Measurements from ENCODE around the gene BARD1. TPM values are rescaled to one million over a fixed set of nuclear protein-coding genes. Genes with fewer than 3 reads are reported as not detected.

The BARD1 gene
- total RNA-seq, 3 donors from 2014 or later (not counting 1 experiment from before 2014, with no cell fraction given), result 11.5 to 16.5 (median 13.9) TPM

DNA sequence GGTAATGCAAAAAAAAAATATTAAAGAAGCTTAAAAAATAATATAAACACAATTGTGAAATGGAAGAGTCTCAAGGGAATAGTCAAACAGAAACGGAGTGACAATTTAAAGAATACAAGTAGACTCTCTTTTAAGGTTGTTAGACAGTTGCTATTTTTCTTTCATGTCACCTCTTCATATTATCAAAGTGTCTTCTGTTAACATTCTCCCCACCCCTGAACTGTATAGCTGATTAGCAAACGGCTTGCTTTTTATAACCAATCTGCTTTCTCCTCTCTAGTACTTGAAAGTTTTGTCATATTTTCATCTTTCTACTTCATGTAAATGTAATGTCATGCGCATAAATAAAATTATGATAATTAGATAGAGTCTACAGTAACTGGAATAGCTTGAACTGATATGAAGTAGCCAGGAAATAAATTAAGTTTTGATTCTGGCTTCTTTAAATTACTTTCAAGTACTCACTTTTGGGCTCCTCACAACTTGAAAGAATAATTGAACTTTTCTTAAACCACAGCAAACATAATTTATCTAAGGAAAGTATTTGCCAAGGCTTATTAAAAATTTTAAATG lies 37.0 kb downstream of the BARD1 start:
- no peaks in the 10 kb centered on the region for H3K9me3 Mint-ChIP-seq
- no peak for ATAC-seq

GRCh38 chr2:214765180-214765579 lies 44.3 kb downstream of the BARD1 start:
- Mint-ChIP-seq H3K4me3 (no peak overlapping the region), H3K9me3 (no peaks in the 10 kb centered on the region), H3K27ac (no peak overlapping the region), H3K36me3 (peaks cover 13% of the 10 kb centered on the region), H3K27me3 (ENCODE audit: low read depth in 2 of 2) (no peaks in the 10 kb centered on the region), H3K4me1 (no peaks in the 10 kb centered on the region)
- no peaks in the 10 kb centered on the region for H3K27me3 ChIP-seq (ENCODE audit: control insufficient read depth, insufficient read depth, low read length)
- ATAC-seq (no peak), DNase-seq (no peak)
- no peaks in the 10 kb centered on the region for H3K9me3 ChIP-seq (ENCODE audit: control insufficient read depth, insufficient read depth, low read length)
- H3K4me3 ChIP-seq (ENCODE audit: low read length), result no peak overlapping the region
- no peak overlapping the region for H3K27ac ChIP-seq (ENCODE audit: low read length)
- TF ChIP-seq, protein P1, sequence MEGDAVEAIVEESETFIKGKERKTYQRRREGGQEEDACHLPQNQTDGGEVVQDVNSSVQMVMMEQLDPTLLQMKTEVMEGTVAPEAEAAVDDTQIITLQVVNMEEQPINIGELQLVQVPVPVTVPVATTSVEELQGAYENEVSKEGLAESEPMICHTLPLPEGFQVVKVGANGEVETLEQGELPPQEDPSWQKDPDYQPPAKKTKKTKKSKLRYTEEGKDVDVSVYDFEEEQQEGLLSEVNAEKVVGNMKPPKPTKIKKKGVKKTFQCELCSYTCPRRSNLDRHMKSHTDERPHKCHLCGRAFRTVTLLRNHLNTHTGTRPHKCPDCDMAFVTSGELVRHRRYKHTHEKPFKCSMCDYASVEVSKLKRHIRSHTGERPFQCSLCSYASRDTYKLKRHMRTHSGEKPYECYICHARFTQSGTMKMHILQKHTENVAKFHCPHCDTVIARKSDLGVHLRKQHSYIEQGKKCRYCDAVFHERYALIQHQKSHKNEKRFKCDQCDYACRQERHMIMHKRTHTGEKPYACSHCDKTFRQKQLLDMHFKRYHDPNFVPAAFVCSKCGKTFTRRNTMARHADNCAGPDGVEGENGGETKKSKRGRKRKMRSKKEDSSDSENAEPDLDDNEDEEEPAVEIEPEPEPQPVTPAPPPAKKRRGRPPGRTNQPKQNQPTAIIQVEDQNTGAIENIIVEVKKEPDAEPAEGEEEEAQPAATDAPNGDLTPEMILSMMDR (IDR thresholded peaks at IDR 0.05), result no peak
- H3K36me3 ChIP-seq (ENCODE audit: control insufficient read depth, insufficient read depth, low read length), result peaks cover 8% of the 10 kb centered on the region
- intact Hi-C loops (cut with micrococcal nuclease), result no loop called here
- WGBS (ENCODE audit: insufficient coverage), result 91% methylated on average over 2 of the region's 2 CpGs
- H3K4me1 ChIP-seq (ENCODE audit: control insufficient read depth, insufficient read depth, low read length), result no peaks in the 10 kb centered on the region

More for the DNA sequence above, 37.0 kb downstream of the BARD1 start:
- no peak overlapping the region for H3K27ac Mint-ChIP-seq
- peaks cover 14% of the 10 kb centered on the region for H3K36me3 Mint-ChIP-seq
- TF ChIP-seq, protein P1 (IDR thresholded peaks at IDR 0.05), result no peak
- no peak overlapping the region for H3K4me3 Mint-ChIP-seq
- intact Hi-C loops (cut with micrococcal nuclease), result no loop called here
- peaks cover 10% of the 10 kb centered on the region for H3K36me3 ChIP-seq (ENCODE audit: control insufficient read depth, insufficient read depth, low read length)
- H3K4me1 ChIP-seq (ENCODE audit: control insufficient read depth, insufficient read depth, low read length), result no peaks in the 10 kb centered on the region
- no peaks in the 10 kb centered on the region for H3K27me3 ChIP-seq (ENCODE audit: control insufficient read depth, insufficient read depth, low read length)
- no peaks in the 10 kb centered on the region for H3K27me3 Mint-ChIP-seq (ENCODE audit: low read depth in 2 of 2)
- H3K27ac ChIP-seq (ENCODE audit: low read length), result no peak overlapping the region
- 63% methylated on average over 1 of the region's 3 CpGs for WGBS (ENCODE audit: insufficient coverage)
- H3K9me3 ChIP-seq (ENCODE audit: control insufficient read depth, insufficient read depth, low read length), result no peaks in the 10 kb centered on the region
- H3K4me1 Mint-ChIP-seq, result peaks cover 0 to 5% of the 10 kb centered on the region in 2 donors
- no peak overlapping the region for H3K4me3 ChIP-seq (ENCODE audit: low read length)
- DNase-seq, result no peak

DNA sequence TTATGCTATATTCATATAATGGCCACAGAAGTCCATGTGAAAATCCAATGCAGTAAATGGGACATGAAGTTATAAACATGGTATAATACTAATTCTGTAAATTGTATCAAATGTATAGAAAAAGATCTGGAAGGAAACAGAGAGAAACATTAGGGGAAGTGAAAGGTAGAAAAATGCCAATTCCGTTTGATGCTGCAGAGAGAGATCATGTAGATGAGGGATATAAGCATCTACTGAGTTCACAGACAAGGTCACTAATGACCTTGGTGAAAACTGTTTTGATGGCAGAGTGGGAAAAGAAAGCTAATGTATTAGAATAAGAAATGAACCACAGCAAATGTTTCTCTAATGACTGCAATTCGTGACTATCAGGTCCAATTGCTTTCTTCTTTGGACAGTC lies 56.0 kb downstream of the BARD1 start:
- H3K4me1 ChIP-seq (ENCODE audit: control insufficient read depth, insufficient read depth, low read length), result no peaks in the 10 kb centered on the region
- TF ChIP-seq, protein P1 (IDR thresholded peaks at IDR 0.05), result no peak
- H3K9me3 Mint-ChIP-seq, result no peaks in the 10 kb centered on the region
- H3K36me3 Mint-ChIP-seq, result no peaks in the 10 kb centered on the region
- intact Hi-C loops (cut with micrococcal nuclease), result no loop called here
- no peak overlapping the region for H3K4me3 Mint-ChIP-seq
- H3K36me3 ChIP-seq (ENCODE audit: control insufficient read depth, insufficient read depth, low read length), result peaks cover 6% of the 10 kb centered on the region
- 89% methylated on average over 2 of the region's 2 CpGs for WGBS (ENCODE audit: insufficient coverage)
- no peaks in the 10 kb centered on the region for H3K9me3 ChIP-seq (ENCODE audit: control insufficient read depth, insufficient read depth, low read length)
- ATAC-seq (no peak), DNase-seq (no peak)
- no peaks in the 10 kb centered on the region for H3K27me3 ChIP-seq (ENCODE audit: control insufficient read depth, insufficient read depth, low read length)
- no peak overlapping the region for H3K4me3 ChIP-seq (ENCODE audit: low read length)
- H3K27me3 Mint-ChIP-seq (ENCODE audit: low read depth in 2 of 2), result no peaks in the 10 kb centered on the region
- H3K27ac ChIP-seq (ENCODE audit: low read length), result no peak overlapping the region
- H3K4me1 Mint-ChIP-seq, result peaks cover 0 to 11% of the 10 kb centered on the region in 2 donors
- no peak overlapping the region for H3K27ac Mint-ChIP-seq

GRCh38 chr2:214750529-214750928 lies 59.0 kb downstream of the BARD1 start:
- H3K4me3 Mint-ChIP-seq, result no peak overlapping the region
- TF ChIP-seq, protein P1 (IDR thresholded peaks at IDR 0.05), result no peak
- Histone ChIP-seq H3K4me1 (ENCODE audit: control insufficient read depth, insufficient read depth, low read length) (no peaks in the 10 kb centered on the region), H3K27me3 (ENCODE audit: control insufficient read depth, insufficient read depth, low read length) (no peaks in the 10 kb centered on the region), H3K27ac (ENCODE audit: low read length) (no peak overlapping the region), H3K36me3 (ENCODE audit: control insufficient read depth, insufficient read depth, low read length) (peaks cover 6% of the 10 kb centered on the region), H3K4me3 (ENCODE audit: low read length) (no peak overlapping the region), H3K9me3 (ENCODE audit: control insufficient read depth, insufficient read depth, low read length) (no peaks in the 10 kb centered on the region)
- no peaks in the 10 kb centered on the region for H3K9me3 Mint-ChIP-seq
- H3K27ac Mint-ChIP-seq, result no peak overlapping the region
- intact Hi-C loops (cut with micrococcal nuclease), result no loop called here
- no peak for DNase-seq
- WGBS (ENCODE audit: insufficient coverage), result 87% methylated on average over 2 of the region's 2 CpGs
- H3K4me1 Mint-ChIP-seq, result peaks cover 6 to 8% of the 10 kb centered on the region in 2 donors
- peaks cover 8% of the 10 kb centered on the region for H3K36me3 Mint-ChIP-seq
- ATAC-seq, result no peak
- H3K27me3 Mint-ChIP-seq (ENCODE audit: low read depth in 2 of 2), result no peaks in the 10 kb centered on the region
